SH-SY5Y (cell line): Measurements from ENCODE around the gene CACNA1B.

Source experiments
- GATA2 ChIP-seq: IDR thresholded peaks from 2 replicates; pipeline ENCODE4 v1.6.1; 2011; ENCODE audit warnings: mild to moderate bottlenecking, low read depth, low read length
- GATA3 ChIP-seq: IDR thresholded peaks from 2 replicates; pipeline ENCODE4 v1.6.1; 2011; ENCODE audit warnings: low read depth, mild to moderate bottlenecking, low read length, moderate library complexity

- TF ChIP-seq GATA2 (no peak), GATA3 (no peak)
Measured at GRCh38 chr9:138010861-138011260, 133.3 kb downstream of the CACNA1B start.
